Upper lobe of left lung (tissue), 4 donors: Measurements from ENCODE around the gene DCAF16.

Experiments
- CTCF ChIP-seq, 6 experiments: fragments of 450-650 bp in 4 of 6; fragments of 200-600 bp in 2 of 6; sonication (generic) in 2 of 6; IDR thresholded peaks; one replicate each; pipeline ENCODE4 v1.5.1; 2016 to 2019; ENCODE audit warnings: antibody characterized with exemption in 6 of 6
- EP300 ChIP-seq, 4 donors: sonication (generic); formaldehyde crosslinking; IDR thresholded peaks; one replicate each; pipeline ENCODE4 v1.5.1; 2017; ENCODE audit warnings: antibody characterized with exemption in 4 of 4, control low read depth in 2 of 4
- POLR2A ChIP-seq, 4 donors: fragments of 450-650 bp; IDR thresholded peaks; one replicate each; pipeline ENCODE4 v1.5.1; 2016 to 2017; ENCODE audit warnings: antibody characterized with exemption in 4 of 4, mild to moderate bottlenecking in 2 of 4
- POLR2AphosphoS5 ChIP-seq, 2 donors: sonication (generic); formaldehyde crosslinking; IDR thresholded peaks; one replicate each; pipeline ENCODE4 v1.5.1; 2017; ENCODE audit warnings: antibody characterized with exemption in 2 of 2

- TF ChIP-seq CTCF (IDR thresholded peaks at IDR 0.05) (no peak), EP300 (IDR thresholded peaks at IDR 0.05) (no peak), POLR2A (IDR thresholded peaks at IDR 0.05) (no peak), POLR2AphosphoS5 (IDR thresholded peaks at IDR 0.05) (no peak)
Observed at GRCh38 chr4:17787315-17787714, 23.2 kb downstream of the DCAF16 start.
